Fibroblast of villous mesenchyme (primary cell): Measurements from ENCODE around the gene ADAMTS18. TPM values are rescaled to one million over a fixed set of nuclear protein-coding genes. Genes with fewer than 3 reads are reported as not detected.

Experiments
- DNase-seq: peaks from one replicate; pipeline ENCODE4 v3.0.0-alpha.2; 2010; ENCODE audit warnings: low read depth
- H3K4me3 ChIP-seq: 2 replicates; pipeline ENCODE4 v1.5.1; 2011; ENCODE audit warnings: low read depth, mild to moderate bottlenecking, low read length
- CTCF ChIP-seq: IDR thresholded peaks from 2 replicates; pipeline ENCODE4 v1.5.1; 2012; ENCODE audit warnings: low read depth, mild to moderate bottlenecking, low read length; ENCODE audit not compliant: insufficient read depth
- total RNA-seq: library from RNA; depleted of rRNA; stranded (reverse); fragments of >200 nt; gene quantifications from 2 replicates; pipeline ENCODE4 v1.2.3, GENCODE V29; 2012

Gene ADAMTS18
- total RNA-seq, 1 donor: not detected

- DNase-seq: peak; percentile 31
- TF ChIP-seq CTCF: no peak
- no peak overlapping the region for H3K4me3 ChIP-seq
Observed at GRCh38 chr16:77308163-77308561, 126.7 kb downstream of the ADAMTS18 start.

GRCh38 chr16:77307426-77308162 lies 127.2 kb downstream of the ADAMTS18 start:
- no peak overlapping the region for H3K4me3 ChIP-seq
- no peak for DNase-seq
- TF ChIP-seq CTCF: no peak

GRCh38 chr16:77306075-77306474 lies 128.8 kb downstream of the ADAMTS18 start:
- no peak overlapping the region for H3K4me3 ChIP-seq
- no peak for TF ChIP-seq CTCF
- peak; percentile 58 for DNase-seq

GRCh38 chr16:77304877-77305276 lies 130.0 kb downstream of the ADAMTS18 start:
- no peak overlapping the region for H3K4me3 ChIP-seq
- no peak for TF ChIP-seq CTCF
- peak; percentile 44 for DNase-seq

GRCh38 chr16:77304134-77304533 lies 130.7 kb downstream of the ADAMTS18 start:
- no peak overlapping the region for H3K4me3 ChIP-seq
- TF ChIP-seq CTCF: no peak
- no peak for DNase-seq

GRCh38 chr16:77302674-77303073 lies 132.2 kb downstream of the ADAMTS18 start:
- DNase-seq: no peak
- H3K4me3 ChIP-seq: no peak overlapping the region
- TF ChIP-seq CTCF: no peak

GRCh38 chr16:77302249-77302648 lies 132.6 kb downstream of the ADAMTS18 start:
- no peak overlapping the region for H3K4me3 ChIP-seq
- TF ChIP-seq CTCF: no peak
- no peak for DNase-seq
